HG03342 (cell line): Measurements from ENCODE around the gene TTC13.
"Not testable (repeated sequence)": the region's sequence is repeated elsewhere in the genome, so short reads cannot be mapped to it uniquely, and the experiment has no call there.

Source experiments
- ATAC-seq: cut with Tn5 transposase; IDR thresholded peaks from one replicate; pipeline ENCODE4 v1.9.1; 2021; ENCODE audit warnings: mild to moderate bottlenecking, moderate library complexity; ENCODE audit not compliant: unreplicated experiment

Gene TTC13

DNA sequence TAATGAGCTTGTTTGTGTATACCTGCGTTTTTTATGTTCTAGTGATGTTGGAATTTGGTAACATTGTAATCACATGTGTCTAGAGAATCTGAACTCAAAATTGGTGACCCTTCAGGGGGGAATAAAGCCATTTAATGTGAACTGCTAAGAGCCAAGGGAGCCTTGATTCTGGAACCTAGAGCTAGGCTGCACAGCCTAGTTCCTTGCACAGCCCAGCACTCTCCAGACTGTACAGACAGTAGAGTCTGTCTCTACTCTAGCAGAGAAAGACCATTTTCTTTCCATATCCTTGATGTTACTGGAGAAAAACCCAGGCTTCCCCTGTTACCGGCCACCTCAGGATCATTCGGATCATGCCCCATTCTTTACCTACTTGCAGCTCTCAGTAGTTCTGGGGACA, 8.8 kb upstream of the TTC13 start:
- no peak for ATAC-seq

DNA sequence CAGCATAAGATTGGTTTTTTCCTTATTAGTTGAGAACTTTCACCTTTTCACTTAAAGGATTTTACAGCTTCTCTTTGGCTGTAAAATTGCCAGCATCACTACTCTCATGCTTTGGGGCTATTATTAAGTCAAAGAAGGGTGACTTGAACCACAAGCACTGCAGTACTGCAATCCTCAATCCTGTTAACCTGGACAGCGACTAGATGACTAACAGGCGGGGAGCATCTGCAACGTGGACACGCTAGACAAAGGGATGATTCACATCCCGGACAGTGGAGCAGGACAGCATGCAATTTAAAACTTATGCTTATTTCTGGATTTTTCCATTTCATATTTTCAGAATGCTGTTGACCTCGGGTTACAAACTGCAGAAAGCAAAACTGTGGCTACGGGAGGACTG, 8.3 kb upstream of the TTC13 start:
- ATAC-seq, result no peak

DNA sequence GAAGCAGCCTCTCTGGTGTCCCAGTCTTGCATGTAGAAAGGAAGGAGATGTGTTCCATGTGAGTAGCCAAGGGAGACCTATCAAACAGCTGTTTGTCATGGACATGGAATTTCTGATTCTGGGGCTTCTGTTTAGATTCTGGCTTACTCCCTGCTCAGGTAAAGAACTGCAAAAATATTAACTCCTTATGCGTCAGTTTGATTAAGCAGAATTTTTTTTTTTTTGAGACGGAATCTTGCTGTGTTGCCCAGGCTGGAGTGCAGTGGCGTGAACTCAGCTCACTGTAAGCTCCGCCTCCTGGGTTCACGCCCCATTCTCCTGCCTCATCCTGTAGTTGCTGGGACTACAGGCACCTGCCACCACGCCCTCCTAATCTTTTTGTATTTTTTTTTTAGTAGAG, 7.0 kb upstream of the TTC13 start:
- ATAC-seq, result no peak

DNA sequence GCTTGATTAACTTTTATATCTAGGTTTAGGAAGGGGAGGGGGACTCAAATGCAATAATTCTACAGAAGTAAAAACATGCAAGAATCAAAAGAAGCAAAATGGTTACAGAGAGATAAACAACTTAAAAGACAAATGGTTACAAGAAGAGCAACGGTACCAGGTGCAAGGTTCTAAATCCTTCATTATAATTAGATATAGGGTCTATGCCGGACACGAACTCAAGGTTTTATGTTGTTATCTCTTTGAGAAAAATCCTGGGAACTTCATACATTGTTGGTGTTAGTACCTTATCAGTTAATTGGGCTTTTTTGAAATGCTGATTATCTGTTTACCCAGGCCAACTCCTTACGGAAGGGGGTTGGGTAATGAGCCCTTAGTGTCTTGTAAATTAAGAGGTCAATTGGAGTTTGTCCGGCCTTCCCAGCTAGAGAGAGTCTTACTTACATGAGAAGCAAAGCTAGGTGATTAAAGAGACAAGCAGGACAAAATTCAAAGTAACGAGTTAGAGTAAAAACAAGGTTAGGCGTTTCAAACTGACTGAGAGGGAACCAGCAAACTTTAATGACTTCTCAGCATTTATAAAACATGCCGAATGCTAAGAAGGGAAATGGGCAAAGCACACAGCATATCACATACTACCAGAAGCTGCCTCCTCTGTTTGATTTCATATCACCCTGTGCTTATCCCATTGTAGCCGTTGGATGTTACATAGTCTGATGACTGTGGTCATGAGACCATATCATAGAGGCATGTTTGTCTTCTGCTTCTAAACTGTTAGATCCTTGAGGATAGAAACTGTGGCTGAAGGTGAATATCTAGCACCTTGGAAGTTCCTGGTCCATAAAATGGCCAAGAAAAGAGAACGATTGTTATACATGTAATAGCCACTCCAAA, 6.2 kb upstream of the TTC13 start:
- not testable (repeated sequence) for ATAC-seq

DNA sequence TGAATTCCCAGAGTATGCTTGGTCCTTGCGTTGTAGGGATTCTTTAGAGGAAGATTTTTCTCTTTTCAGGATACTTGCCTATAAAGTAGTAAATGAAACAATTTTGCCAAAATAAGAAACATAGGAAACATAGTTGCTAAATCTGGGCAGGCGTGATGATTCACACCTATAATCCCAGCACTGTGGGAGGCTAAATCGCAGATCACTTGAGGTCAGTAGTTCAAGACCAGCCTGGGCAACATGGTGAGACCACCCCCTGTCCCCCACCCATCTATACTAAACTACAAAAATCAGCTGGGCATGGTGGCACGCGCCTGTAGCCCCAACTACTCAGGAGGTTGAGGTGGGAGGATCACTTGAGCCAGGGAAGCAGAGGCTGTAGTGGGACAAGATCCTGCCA, 5.2 kb upstream of the TTC13 start:
- no peak for ATAC-seq

DNA sequence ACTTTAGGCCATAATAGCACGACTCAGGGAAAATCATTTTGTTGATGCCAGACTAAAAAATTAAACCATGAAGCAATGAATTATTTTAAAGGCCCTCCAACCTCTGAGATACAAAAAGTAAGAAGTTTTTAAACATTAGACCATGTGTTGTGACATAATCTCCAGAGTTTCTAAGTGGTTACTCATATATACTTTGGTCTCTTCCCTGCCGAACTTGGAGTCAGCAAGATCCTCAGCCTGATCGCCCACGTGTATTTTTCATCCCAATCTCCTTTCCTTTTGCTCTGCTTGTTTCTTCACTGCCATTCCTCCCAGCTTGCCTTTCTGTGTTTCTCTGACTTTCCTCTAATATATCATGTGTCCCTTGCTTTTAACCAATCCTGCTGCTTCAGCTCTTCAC, 4.0 kb upstream of the TTC13 start:
- no peak for ATAC-seq

DNA sequence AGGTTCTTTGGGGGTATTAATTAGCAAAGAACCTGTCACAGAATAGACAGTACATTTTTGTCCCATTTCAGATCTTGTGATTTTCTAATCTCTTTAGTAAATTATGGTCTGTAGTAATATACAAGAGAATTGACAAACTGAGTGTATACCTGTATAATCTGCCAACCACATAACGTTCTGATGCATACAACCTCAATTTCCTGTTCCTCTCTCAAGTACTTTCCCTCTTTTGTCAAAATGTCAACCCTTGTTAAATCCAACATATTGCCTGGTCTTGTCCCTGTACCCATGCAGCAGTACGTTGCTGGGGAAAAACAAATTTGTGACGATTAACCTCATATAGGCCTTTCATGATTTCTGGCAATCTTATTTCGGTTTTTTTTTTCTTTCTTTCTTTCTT, 1.3 kb upstream of the TTC13 start:
- no peak for ATAC-seq

DNA sequence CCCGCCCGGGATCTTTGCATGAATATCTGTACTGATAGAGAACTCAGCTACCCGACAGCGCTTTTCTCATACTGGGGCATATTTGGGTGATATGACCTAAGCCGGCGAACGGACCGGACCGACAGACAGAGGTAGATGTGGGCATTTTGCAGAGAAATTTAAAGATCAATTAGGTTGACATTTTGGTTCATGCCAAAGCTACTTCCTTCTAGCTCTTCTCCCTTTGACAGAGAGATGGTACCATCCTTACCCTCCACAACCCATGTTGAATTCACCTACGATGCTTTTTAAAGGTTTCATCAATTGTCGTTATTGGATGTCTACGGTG, 692 bp upstream of the TTC13 start:
- no peak for ATAC-seq

DNA sequence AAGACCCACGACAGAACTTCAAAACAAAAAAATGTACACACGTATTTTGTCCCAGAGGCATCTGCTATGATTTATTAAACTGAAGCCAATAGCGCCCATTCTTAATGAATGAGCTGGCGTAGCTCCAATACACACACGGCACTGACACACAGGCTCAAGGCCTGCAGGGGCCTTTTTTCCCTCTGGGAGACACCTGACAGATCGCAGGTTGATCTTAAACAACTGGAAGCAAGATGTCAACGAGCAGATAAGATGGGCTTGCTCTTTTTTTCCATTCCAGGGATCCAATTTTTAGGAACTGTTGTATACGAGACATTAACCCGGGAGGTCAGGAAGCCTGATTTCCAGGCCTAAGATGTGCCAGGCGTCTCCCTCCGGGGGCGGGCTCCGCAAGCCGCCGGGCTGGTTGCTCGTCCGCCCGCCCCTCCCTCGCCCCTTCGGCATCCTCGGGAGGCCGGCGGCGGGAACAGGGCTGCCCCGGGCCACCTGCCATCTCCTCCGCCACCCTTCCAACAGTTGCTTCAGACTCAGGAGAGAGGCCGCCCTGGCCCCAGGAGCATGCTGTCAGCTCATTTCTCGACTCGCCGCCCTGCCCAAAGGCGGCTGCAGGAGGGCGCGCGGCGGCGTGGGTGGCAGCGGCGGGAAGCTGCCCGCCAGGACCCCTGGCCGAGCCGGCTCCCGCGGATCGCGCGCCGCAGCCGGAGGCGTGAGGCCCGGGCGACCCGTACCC, 735 bp downstream of the TTC13 start:
- peak; percentile 6 for ATAC-seq

DNA sequence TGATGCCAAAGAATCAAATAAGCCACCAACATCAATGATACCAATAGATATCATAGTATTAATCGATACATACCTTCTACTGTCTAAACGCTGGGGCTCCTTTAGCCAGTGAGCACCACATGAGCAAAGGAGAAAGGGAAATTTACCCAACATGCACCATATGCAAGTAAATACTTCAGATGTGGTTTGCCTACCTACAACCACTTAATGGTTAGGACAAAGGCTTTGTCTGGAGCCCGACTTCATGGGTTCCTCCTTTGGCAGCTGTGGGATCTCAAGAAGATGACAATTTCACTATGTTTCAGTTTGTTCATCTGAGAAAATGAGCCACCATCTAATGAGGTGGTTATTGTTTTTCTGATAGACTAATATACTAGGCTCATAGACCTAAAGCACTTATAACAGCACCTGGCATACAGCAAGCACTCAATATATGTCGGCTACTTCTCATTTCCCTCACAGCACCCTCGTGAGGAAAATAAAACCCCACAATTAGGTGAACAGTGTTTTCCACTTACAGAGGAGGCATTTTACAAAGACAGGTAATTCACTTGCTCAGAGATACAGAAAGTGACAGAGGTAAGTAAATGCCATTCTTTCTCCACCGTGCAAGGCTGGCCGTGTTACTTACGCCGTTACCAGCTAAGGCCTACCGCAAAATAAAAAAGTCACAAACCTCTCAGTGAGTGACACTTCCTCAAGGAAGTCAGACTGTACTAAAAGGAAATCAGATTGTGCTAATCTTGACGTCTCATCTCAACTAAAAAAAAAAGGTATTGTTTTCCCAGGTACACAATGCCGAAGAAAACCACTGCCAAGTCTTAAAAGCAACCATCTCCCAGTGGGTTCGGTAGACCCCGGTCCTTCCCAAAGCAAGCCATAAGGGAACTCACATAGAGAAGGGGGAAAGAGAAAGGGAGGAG, 1.6 kb downstream of the TTC13 start:
- no peak for ATAC-seq

DNA sequence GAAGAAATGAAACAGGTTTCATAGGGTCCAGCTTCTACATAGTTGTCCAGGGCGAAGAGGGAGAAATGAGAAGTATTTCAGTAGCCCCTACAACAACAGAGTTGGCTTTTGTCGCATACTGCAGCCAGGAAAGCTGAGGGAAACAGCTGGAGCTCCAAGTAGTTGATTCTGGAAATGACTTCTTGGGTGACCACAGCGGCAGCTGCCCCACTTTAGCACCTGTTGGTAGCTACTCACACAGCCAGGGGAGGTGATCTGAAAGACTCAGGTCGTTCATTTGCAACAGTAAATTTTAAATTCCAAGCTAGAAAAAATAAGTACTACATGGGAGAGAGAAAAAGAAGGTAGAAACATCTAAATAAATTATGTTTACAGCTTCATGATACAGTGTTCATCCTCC, 2.3 kb downstream of the TTC13 start:
- ATAC-seq, result no peak

DNA sequence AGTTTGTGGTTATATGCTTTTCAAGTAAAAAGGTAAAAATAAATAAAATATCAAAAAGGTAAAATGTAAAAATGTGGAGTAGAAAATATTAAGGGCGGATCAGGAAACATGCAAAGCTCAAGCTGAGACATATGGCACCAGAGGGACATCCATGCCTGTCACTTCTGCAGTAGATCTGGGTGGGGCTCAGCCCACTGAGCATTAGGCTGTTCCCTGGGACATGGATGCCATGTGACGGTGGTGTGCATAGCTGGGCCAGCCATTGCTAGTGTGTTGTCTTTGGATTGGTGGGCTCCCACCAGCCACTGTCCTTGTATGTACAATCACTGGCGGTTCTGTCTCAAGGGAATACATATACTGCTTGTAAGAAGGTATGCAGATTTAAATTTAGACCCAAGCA, 3.0 kb downstream of the TTC13 start:
- no peak for ATAC-seq

DNA sequence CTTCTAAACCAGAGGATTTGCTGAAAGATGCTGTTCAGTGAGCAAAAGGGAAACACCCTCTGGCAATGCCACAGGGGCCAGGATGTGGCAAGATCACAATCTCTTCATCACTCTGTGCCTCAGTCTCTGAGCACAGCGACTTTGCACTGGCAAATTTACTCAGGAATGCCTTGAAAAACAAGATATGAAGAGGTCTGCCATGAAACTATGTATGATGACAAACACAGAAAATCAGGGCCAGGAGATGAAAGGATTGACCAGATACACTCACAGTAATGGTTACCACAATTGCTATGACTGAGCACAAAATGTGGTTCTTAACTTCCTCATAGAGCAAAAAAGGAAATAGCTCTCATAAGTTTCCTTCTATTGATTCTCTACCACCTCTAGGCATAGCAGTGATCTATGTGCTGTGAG, 5.8 kb downstream of the TTC13 start:
- peak; percentile 89 for ATAC-seq

DNA sequence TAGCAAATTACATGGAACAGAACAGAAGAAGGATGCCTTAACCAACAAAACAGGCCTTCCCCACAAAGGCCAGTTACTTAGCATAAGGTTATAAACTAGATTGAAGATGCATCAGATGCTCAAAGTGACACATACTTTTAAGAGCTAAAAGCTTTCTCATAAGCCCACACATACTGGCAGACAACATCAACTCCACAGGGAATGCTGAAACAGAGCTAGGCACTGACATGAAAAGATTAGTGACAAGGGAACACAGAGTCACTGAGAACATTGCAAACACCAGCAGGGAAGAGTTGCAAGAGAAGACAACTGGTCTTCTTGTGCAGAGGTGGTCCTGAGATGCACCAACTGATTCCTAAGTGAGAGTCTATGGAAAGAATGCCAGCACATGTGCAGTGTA, 6.9 kb downstream of the TTC13 start:
- no peak for ATAC-seq

DNA sequence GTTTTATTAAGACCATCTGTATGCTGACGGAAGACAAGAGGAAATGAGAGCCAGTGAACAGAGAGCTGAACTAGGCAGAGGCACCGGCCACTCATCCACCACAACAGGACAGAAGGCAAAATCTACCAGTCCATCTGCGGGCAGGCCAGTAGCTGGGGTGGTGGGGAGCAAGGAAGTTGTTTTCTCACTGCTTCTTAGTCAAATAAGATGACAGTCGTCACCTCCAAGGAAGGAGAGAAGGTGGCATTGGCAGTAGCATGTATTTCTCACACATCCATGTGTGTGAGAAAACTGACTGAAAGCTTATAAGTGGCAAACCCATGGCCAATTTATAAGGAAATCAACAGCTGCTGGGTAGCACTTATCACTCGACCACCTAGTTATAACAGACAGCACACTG, 8.2 kb downstream of the TTC13 start:
- no peak for ATAC-seq

DNA sequence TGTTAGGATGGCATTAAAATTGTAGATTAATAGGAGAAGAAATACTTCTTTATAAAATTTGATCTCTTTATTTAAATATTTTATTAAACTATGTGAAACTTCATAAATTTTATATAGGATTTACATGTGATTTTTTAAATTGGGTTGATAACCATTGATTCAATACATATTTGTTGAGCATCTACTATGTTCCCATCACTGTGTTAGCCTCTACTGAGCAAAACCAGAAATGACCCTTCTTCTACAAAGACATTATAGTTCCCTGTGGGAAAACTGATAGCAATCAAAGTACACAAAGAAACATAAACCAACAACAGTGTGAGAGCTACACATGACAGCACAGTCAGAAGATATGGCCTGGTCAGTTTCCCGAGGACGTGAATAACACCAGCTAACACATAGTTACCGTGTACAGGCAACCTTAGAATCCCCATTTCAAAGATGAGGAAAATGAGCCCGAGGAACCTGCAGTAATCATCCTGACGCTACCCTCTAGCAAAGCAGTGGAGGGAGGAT, 12.2 kb downstream of the TTC13 start:
- ATAC-seq, result no peak

DNA sequence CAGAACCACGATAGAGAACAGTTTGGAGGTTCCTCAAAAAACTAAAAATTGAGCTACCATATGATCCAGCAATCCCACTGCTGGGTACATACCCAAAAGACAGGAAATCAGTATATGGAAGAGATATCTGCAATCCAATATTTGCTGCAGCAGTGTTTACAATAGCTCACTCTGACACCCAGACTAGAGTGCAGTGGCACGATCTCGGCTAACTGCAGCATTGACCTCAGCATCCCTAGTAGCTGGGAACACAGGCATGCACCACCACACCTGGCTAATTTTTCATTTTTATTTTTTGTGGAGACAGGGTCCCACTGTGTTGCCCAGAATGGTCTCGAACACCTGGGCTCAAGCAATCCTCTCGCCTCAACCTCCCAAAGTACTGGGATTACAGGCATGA, 13.1 kb downstream of the TTC13 start:
- no peak for ATAC-seq

DNA sequence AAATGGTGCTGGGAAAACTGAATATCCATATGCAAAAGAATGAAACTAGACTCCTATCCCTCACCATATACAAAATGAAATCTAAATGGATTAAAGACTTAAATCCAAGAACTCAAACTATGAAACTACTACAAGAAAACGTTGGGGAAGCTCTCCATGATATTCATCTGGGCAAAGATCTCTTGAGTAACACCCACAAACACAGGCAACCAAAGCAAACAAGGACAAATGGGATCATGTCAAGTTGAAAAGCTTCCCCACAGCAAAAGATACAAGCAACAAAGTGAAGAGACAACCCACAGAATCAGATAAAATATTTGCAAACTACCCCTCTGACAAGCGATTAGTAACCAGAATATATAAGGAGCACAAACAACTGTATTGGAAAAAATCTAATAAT, 13.8 kb downstream of the TTC13 start:
- no peak for ATAC-seq

DNA sequence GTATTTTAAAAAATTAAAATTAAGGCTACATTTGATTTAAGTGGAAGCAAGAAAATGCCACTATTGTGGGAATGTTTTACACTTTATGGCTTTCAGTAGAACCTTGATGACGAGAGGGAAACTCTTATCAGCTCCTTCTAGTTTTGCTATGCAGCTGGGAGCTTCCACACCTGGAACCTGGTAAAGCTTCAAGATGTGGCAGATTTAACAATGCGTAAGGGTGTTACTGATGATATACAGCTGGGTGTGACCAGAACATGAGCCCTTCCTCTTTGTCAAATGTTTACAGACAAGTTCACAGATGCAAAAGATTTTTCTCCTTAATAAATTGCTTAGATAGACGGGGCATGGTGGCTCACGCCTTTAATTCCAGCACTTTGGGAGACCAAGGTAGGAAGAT, 20.3 kb downstream of the TTC13 start:
- ATAC-seq, result no peak

DNA sequence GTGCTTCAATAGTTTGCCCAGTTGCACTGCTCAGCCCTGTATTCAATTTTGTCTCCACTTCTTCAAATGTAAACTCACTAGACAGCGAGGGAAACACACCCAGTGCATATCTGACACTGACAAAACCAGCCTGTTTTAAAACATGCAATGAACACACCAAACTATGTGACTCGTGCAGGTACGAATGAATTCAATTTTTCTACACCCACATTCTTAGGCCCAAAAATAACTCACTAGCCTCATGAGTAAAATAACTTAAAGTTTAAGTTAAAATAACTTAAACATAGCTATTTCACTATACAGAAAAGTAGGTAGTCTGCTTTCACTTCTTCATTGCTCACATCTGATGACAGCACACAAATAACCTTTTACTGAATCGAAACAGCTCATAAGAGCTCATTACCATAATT, 21.1 kb downstream of the TTC13 start:
- peak; percentile 70 for ATAC-seq

DNA sequence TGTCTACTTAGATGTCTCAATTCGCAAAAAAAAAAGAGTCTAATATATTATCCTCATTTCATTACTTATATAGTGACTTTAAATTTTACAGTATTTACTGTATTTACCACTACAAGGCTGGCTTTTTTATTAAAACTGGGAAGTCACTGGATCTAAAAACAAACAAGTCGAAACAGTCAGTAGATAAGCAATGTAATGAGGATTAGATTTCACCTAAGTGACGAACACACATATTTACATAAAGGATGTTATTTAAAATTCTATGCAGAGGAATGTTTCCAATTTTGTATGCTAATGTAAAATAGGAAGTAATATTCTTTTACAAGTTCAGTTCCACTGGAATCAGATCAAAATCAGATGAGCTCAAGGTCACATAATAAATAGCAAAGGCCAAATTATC, 28.3 kb downstream of the TTC13 start:
- ATAC-seq, result no peak
